Effector memory CD4-positive, alpha-beta T cell (primary cell): Measurements from ENCODE around the gene EFTUD2.

Experiments
- DNase-seq, 3 donors: peaks; one replicate each; pipeline ENCODE4 v3.0.0-alpha.2; 2020
- H3K27ac ChIP-seq: 2 replicates; pipeline ENCODE4 v1.7.0; 2013; ENCODE audit warnings: mild to moderate bottlenecking, low read length, moderate library complexity; ENCODE audit not compliant: insufficient read depth, poor library complexity, severe bottlenecking
- H3K27me3 ChIP-seq: replicated peaks from 2 replicates; pipeline ENCODE4 v1.7.0; 2013; ENCODE audit warnings: mild to moderate bottlenecking, low read length; ENCODE audit not compliant: insufficient read depth, control insufficient read depth, poor library complexity, severe bottlenecking
- H3K36me3 ChIP-seq: 2 replicates; pipeline ENCODE4 v1.7.0; 2013; ENCODE audit warnings: mild to moderate bottlenecking, low read length, moderate library complexity; ENCODE audit not compliant: control insufficient read depth, insufficient read depth
- H3K4me1 ChIP-seq: 2 replicates; pipeline ENCODE4 v1.7.0; 2013; ENCODE audit warnings: low read length, mild to moderate bottlenecking; ENCODE audit not compliant: control insufficient read depth, insufficient read depth, poor library complexity, severe bottlenecking
- H3K4me3 ChIP-seq: 2 replicates; pipeline ENCODE4 v1.7.0; 2013; ENCODE audit warnings: low read length, low read depth, mild to moderate bottlenecking; ENCODE audit not compliant: insufficient read depth, poor library complexity, severe bottlenecking
- H3K9me3 ChIP-seq: 2 replicates; pipeline ENCODE4 v1.7.0; 2013; ENCODE audit warnings: mild to moderate bottlenecking, low read length, moderate library complexity; ENCODE audit not compliant: control insufficient read depth

Gene EFTUD2

GRCh38 chr17:44871556-44871955, 27.7 kb downstream of the EFTUD2 start:
- DNase-seq: no peak
- H3K27ac ChIP-seq: no peak overlapping the region
- H3K4me3 ChIP-seq: no peak overlapping the region
- no peaks in the 10 kb centered on the region for H3K9me3 ChIP-seq
- no peaks in the 10 kb centered on the region for H3K4me1 ChIP-seq
- peaks cover 84% of the 10 kb centered on the region for H3K36me3 ChIP-seq
- H3K27me3 ChIP-seq: no peaks in the 10 kb centered on the region

- Histone ChIP-seq H3K9me3 (no peaks in the 10 kb centered on the region), H3K4me3 (no peak overlapping the region), H3K4me1 (no peaks in the 10 kb centered on the region), H3K27me3 (no peaks in the 10 kb centered on the region), H3K27ac (no peak overlapping the region), H3K36me3 (peaks cover 81% of the 10 kb centered on the region)
- no peak for DNase-seq
Observed at GRCh38 chr17:44867841-44868240, 31.4 kb downstream of the EFTUD2 start.

- Histone ChIP-seq H3K4me3 (no peak overlapping the region), H3K9me3 (no peaks in the 10 kb centered on the region), H3K36me3 (peaks cover 78% of the 10 kb centered on the region), H3K27me3 (no peaks in the 10 kb centered on the region), H3K27ac (no peak overlapping the region), H3K4me1 (no peaks in the 10 kb centered on the region)
- no peak for DNase-seq
Observed at GRCh38 chr17:44865931-44866330, 33.3 kb downstream of the EFTUD2 start.

GRCh38 chr17:44865231-44865660, 34.0 kb downstream of the EFTUD2 start:
- peak; percentile 33 to 55 (median 42) for DNase-seq
- H3K36me3 ChIP-seq: peaks cover 79% of the 10 kb centered on the region

GRCh38 chr17:44864831-44865230, 34.4 kb downstream of the EFTUD2 start:
- H3K27ac ChIP-seq: no peak overlapping the region
- peaks cover 79% of the 10 kb centered on the region for H3K36me3 ChIP-seq
- H3K4me1 ChIP-seq: no peaks in the 10 kb centered on the region

More at GRCh38 chr17:44865231-44865660, 34.0 kb downstream of the EFTUD2 start:
- H3K27ac ChIP-seq: no peak overlapping the region
- no peaks in the 10 kb centered on the region for H3K9me3 ChIP-seq
- no peaks in the 10 kb centered on the region for H3K27me3 ChIP-seq
- no peaks in the 10 kb centered on the region for H3K4me1 ChIP-seq
- no peak overlapping the region for H3K4me3 ChIP-seq

GRCh38 chr17:44863061-44863918, 36.0 kb downstream of the EFTUD2 start:
- DNase-seq: no peak
- Histone ChIP-seq H3K4me1 (no peaks in the 10 kb centered on the region), H3K36me3 (peaks cover 79% of the 10 kb centered on the region), H3K27me3 (no peaks in the 10 kb centered on the region), H3K27ac (no peak overlapping the region), H3K9me3 (no peaks in the 10 kb centered on the region), H3K4me3 (no peak overlapping the region)

More at GRCh38 chr17:44864831-44865230, 34.4 kb downstream of the EFTUD2 start:
- DNase-seq: no peak
- no peak overlapping the region for H3K4me3 ChIP-seq
- H3K27me3 ChIP-seq: no peaks in the 10 kb centered on the region
- H3K9me3 ChIP-seq: no peaks in the 10 kb centered on the region

GRCh38 chr17:44862278-44862914, 36.8 kb downstream of the EFTUD2 start:
- Histone ChIP-seq H3K4me1 (no peaks in the 10 kb centered on the region), H3K36me3 (peaks cover 76% of the 10 kb centered on the region), H3K9me3 (no peaks in the 10 kb centered on the region), H3K4me3 (no peak overlapping the region), H3K27me3 (no peaks in the 10 kb centered on the region), H3K27ac (no peak overlapping the region)
- DNase-seq: no peak

- Histone ChIP-seq H3K36me3 (peaks cover 87% of the 10 kb centered on the region), H3K4me1 (no peaks in the 10 kb centered on the region), H3K27me3 (no peaks in the 10 kb centered on the region), H3K4me3 (no peak overlapping the region), H3K27ac (no peak overlapping the region), H3K9me3 (no peaks in the 10 kb centered on the region)
- no peak for DNase-seq
Observed at GRCh38 chr17:44859701-44860100, 39.5 kb downstream of the EFTUD2 start.

- Histone ChIP-seq H3K27me3 (no peaks in the 10 kb centered on the region), H3K9me3 (no peaks in the 10 kb centered on the region), H3K36me3 (peaks cover 76% of the 10 kb centered on the region), H3K4me3 (no peak overlapping the region), H3K27ac (no peak overlapping the region), H3K4me1 (no peaks in the 10 kb centered on the region)
- no peak for DNase-seq
Observed at GRCh38 chr17:44854192-44854591, 45.1 kb downstream of the EFTUD2 start.

- Histone ChIP-seq H3K27me3 (no peaks in the 10 kb centered on the region), H3K9me3 (no peaks in the 10 kb centered on the region), H3K27ac (no peak overlapping the region), H3K36me3 (peaks cover 44% of the 10 kb centered on the region), H3K4me1 (no peaks in the 10 kb centered on the region), H3K4me3 (no peak overlapping the region)
- DNase-seq: no peak
Observed at GRCh38 chr17:44850612-44851011, 48.6 kb downstream of the EFTUD2 start.
